ENCODE measurements around the gene MS4A4E.

DNA sequence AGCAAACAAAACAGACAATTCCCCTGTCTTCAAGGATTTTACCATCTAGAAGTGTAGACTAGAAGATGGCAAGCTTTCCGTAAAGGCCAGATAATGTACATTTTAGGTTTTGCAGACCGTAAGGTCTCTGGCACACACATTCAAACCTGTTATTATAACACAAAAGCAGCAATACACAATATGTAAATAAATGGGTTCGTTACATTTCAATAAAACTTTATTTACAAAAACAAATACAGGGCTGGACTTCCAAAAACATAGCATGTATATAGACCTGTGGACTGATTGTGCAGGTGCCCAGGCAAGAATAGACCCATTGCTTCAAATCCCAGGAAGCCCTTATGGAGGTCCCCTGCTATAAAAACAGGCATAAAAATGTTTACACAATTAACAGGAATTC is 33.0 kb downstream of the MS4A4E start:
- TF ChIP-seq TAF1 (IDR thresholded peaks at IDR 0.05; ENCODE audit: low read depth): no peak
- TF ChIP-seq EP300 (IDR thresholded peaks at IDR 0.05; ENCODE audit: borderline replicate concordance): no peak
- no peak for TF ChIP-seq RAD21 (IDR thresholded peaks at IDR 0.05; ENCODE audit: low read depth)
- no peak for TF ChIP-seq ZBTB7A (IDR thresholded peaks at IDR 0.05; ENCODE audit: low read depth)
- TF ChIP-seq FOXM1 (IDR thresholded peaks at IDR 0.05; ENCODE audit: borderline replicate concordance, low read depth): no peak
- no peak for TF ChIP-seq CEBPB (IDR thresholded peaks at IDR 0.05)
- no peak for TF ChIP-seq YY1 (IDR thresholded peaks at IDR 0.05; ENCODE audit: low read depth)
